C4-2B (cell line): Measurements from ENCODE around the gene TSPAN13.
A peak's percentile ranks its signal among the peaks of the same experiment; 100 is the strongest.

ENCODE experiments used
- H3K27ac ChIP-seq: fragments of 450-650 bp; 2 replicates; pipeline ENCODE4 v1.5.1; 2017
- CTCF ChIP-seq: fragments of 450-650 bp; conservative IDR thresholded peaks from 2 replicates; pipeline ENCODE4 v1.5.1; 2017; ENCODE audit warnings: mild to moderate bottlenecking
- ZFX ChIP-seq: fragments of 450-650 bp; IDR thresholded peaks from 2 replicates; pipeline ENCODE4 v1.6.1; 2017

The TSPAN13 gene

GRCh38 chr7:16747102-16747501 is 6.5 kb upstream of the TSPAN13 start:
- no peak overlapping the region for H3K27ac ChIP-seq
- TF ChIP-seq ZFX (no peak), CTCF (no peak)

DNA sequence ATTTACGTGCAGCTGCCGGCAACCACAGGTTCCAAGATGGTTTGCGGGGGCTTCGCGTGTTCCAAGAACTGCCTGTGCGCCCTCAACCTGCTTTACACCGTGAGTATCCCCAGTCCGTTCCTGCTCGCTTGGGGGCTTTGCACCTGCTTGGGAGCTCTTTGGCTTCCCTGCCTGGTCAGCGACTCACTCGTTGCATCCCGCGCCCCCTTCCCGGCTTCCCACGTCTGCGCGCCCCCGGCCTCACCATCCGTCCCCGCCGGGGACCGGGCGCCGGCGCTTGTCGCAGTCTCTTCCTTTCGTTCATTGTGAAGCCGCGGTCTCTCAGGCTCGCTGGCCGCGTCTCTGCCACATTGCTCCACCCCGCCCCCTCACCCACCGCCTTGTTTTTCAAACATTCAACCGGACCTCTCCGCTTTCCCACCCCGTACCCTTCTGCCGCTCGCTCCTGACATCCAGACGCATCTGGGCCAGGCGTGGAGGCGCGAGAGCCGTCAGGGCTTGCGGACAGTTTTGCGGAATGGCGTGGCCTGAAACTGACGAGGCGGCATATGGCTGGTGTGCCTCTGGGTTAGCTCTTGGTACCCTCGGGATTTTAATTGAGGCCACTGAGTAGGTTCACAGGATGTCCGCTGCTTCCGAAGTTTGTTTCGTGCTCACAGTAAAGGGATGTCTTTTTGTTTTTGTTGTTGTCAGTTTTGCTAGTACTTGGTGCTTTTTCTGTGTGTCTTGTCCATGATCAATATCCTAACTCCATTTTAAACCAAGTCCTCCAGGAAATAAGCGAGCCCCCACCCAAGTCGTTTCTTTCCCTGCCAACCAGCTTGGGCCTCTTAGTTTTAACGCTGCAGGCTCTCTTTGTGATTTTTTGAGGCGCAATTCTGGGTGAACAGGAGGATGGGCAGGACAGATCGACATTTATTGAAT is 639 bp downstream of the TSPAN13 start:
- no peak for TF ChIP-seq ZFX
- H3K27ac ChIP-seq: peak overlapping the region; percentile 87

DNA sequence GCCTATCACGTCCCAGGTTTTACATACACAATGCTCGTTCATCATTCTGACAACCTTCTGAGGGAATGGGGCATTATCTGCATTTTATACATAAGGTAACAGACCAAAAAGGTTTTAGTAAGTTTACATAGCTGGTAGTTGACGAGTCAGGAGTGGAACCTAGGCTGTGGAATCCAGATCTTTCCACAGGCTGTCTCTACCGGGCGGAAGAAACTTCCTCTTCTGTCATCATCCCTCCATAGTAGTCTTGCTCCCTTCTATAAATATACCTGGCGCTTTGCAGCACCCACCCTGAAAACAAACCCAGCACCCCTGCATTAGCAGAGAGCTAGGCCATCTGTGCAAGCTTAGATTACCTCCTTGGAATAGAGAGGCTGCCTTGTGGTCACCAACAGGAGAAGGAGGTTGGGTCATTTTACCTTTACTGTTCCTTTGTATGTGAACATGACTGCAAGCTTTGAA is 1.3 kb downstream of the TSPAN13 start:
- peak overlapping the region; percentile 87 for H3K27ac ChIP-seq

DNA sequence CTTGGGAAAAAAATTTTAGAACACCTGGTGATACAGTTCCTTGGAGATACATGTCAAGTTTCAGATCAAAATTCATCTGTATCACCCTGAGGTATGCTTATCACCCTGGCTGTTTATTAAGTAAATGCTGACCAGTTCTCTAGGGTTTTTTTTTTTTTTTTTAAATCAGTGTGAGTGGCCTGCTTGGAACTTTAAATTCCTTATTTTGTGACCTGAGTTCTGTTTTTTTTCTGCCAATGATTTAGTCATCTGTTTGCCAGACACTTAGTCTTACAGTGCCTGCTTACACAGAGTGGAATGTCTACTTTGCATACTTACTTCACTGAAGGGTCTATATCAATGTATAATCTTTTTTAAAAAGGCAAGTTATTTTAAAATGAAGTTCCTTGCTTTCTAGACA is 1.8 kb downstream of the TSPAN13 start:
- peak overlapping the region; percentile 87; the same call in 1 of the 2 replicates for H3K27ac ChIP-seq
- TF ChIP-seq CTCF (no peak), ZFX (no peak)

More for the DNA sequence above, 1.3 kb downstream of the TSPAN13 start:
- TF ChIP-seq ZFX (no peak), CTCF (no peak)

DNA sequence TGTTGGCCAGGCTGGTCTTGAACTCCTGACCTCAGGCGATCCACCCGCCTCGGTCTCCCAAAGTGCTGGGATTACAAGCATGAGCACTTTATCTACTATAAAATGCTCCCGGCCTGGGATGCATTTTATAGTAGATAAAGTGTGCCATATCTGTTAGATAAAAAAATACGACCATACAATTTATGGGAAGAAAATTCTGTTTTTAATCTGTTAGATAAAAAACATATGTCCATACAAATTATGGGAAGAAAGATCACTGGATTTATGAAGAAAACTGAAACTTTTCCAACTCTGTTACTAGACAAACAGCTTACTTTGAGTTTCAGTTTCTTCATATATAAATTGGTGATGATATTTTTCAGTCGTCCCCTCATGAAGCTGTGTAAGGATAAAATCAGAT is 4.5 kb downstream of the TSPAN13 start:
- no peak overlapping the region for H3K27ac ChIP-seq
- TF ChIP-seq ZFX: no peak
- no peak for TF ChIP-seq CTCF

GRCh38 chr7:16758631-16759611 is 5.4 kb downstream of the TSPAN13 start:
- TF ChIP-seq ZFX (no peak), CTCF (no peak)
- H3K27ac ChIP-seq: no peak overlapping the region

DNA sequence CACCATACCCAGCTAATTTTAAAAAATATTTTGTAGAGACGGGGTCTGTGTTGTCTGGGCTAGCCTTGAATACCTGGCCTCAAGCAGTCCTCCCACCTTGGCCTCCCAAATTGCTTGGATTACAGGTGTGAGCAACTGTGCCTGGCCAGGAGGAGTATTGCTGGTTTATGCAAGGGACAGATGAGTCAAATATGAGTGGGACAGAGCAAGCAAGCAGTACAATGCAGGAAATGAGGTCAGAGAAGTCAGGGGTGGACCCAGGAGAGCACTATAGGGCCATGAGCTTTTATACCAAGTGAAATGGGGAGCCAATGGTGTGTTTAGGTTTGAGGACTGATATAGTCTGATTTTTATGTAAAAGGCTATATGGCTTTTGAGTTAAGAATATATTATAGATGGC is 6.3 kb downstream of the TSPAN13 start:
- no peak overlapping the region for H3K27ac ChIP-seq
- TF ChIP-seq ZFX: no peak
- TF ChIP-seq CTCF: no peak
